Smooth muscle cell (in vitro differentiated cells): ENCODE measurements around the gene INHBE. TPM values are rescaled to one million over a fixed set of nuclear protein-coding genes. Genes with fewer than 3 reads are reported as not detected.
A peak's percentile ranks its signal among the peaks of the same experiment; 100 is the strongest.

Experiments
- DNase-seq: peaks from one replicate; lab custom pipeline; 2025; ENCODE audit not compliant: unreplicated experiment; lab: John Stamatoyannopoulos, UW
- H2AFZ ChIP-seq: fragments of 200-600 bp; sonication (generic); 2 replicates; pipeline ENCODE4 v1.6.0; 2016; ENCODE audit warnings: antibody characterized with exemption, low read depth, mild to moderate bottlenecking
- H3F3A ChIP-seq: fragments of 200-600 bp; sonication (generic); 2 replicates; pipeline ENCODE4 v1.6.0; 2017; ENCODE audit warnings: antibody characterized with exemption, low read depth
- H3K27ac ChIP-seq: fragments of 200-600 bp; sonication (generic); 2 replicates; pipeline ENCODE4 v1.5.1; 2016; ENCODE audit warnings: low read depth, mild to moderate bottlenecking
- H3K27me3 ChIP-seq: fragments of 200-600 bp; sonication (generic); 2 replicates; pipeline ENCODE4 v1.6.1; 2016; ENCODE audit warnings: low read depth, mild to moderate bottlenecking
- H3K36me3 ChIP-seq: fragments of 200-600 bp; sonication (generic); 2 replicates; pipeline ENCODE4 v1.5.1; 2016; ENCODE audit warnings: low read depth
- H3K4me1 ChIP-seq: fragments of 200-600 bp; sonication (generic); 2 replicates; pipeline ENCODE4 v1.5.1; 2016; ENCODE audit warnings: low read depth
- H3K4me2 ChIP-seq: fragments of 200-600 bp; sonication (generic); 2 replicates; pipeline ENCODE4 v1.6.0; 2016; ENCODE audit warnings: mild to moderate bottlenecking
- H3K4me3 ChIP-seq: fragments of 200-600 bp; sonication (generic); 2 replicates; pipeline ENCODE4 v1.5.1; 2016; ENCODE audit warnings: mild to moderate bottlenecking
- H3K79me2 ChIP-seq: fragments of 200-600 bp; sonication (generic); 2 replicates; pipeline ENCODE4 v1.6.0; 2016; ENCODE audit warnings: low read depth, mild to moderate bottlenecking
- H3K9ac ChIP-seq: fragments of 200-600 bp; sonication (generic); 2 replicates; pipeline ENCODE4 v1.6.0; 2016; ENCODE audit warnings: low read depth
- H3K9me3 ChIP-seq: fragments of 200-600 bp; sonication (generic); replicated peaks from 2 replicates; pipeline ENCODE4 v1.5.1; 2016; ENCODE audit warnings: low read depth
- H4K20me1 ChIP-seq: fragments of 200-600 bp; sonication (generic); 2 replicates; pipeline ENCODE4 v1.6.0; 2016; ENCODE audit warnings: low read depth
- CTCF ChIP-seq: fragments of 200-600 bp; sonication (generic); IDR thresholded peaks from 2 replicates; pipeline ENCODE4 v1.5.1; 2017; ENCODE audit warnings: borderline replicate concordance, mild to moderate bottlenecking, antibody characterized with exemption; ENCODE audit not compliant: insufficient read depth, poor library complexity, severe bottlenecking
- WGBS: methylation state at CpG from one replicate; pipeline ENCODE4 v1.1.7; 2016; ENCODE audit warnings: low lambda C conversion rate; 5-methylcytosine and 5-hydroxymethylcytosine counted together
- polyA plus RNA-seq: library from polyadenylated mRNA; unstranded; fragments of >200 nt; fragmentation: Nextera tagmentation; extraction: Ambion mirVana; gene quantifications from 2 replicates; pipeline ENCODE4 v1.2.1, GENCODE V29; 2016
- total RNA-seq: library from RNA; depleted of rRNA; stranded (reverse); fragments of >200 nt; gene quantifications from 2 replicates; pipeline ENCODE4 v1.2.3, GENCODE V29; 2014

The INHBE gene
- total and polyA plus RNA-seq, 2 experiments from 2014 or later, result 2.1 to 11.5 TPM

GRCh38 chr12:57430931-57431566 is 24.1 kb upstream of the INHBE start, which contains the start of gene R3HDM2:
R3HDM2 (minus strand) TSS chr12:57431043; CDS start chr12:57310428, 120,615 bp downstream.
- no peaks in the 10 kb centered on the region for H3K9me3 ChIP-seq
- H3K4me3 ChIP-seq, result peak within 1 kb of the TSS; percentile 53
- peak within 1 kb of the TSS; percentile 94 for H3K9ac ChIP-seq
- no peaks in the 10 kb centered on the region for H3F3A ChIP-seq
- TF ChIP-seq CTCF, result no peak
- WGBS, result 6% methylated on average over 41 of the region's 41 CpGs
- no peaks in the 10 kb centered on the region for H3K36me3 ChIP-seq
- H2AFZ ChIP-seq, result peak within 1 kb of the TSS; percentile 92
- DNase-seq, result peak; percentile 74
- H3K4me2 ChIP-seq, result peak within 1 kb of the TSS; percentile 85
- peaks cover 11% of the 10 kb centered on the region for H3K4me1 ChIP-seq
- no peaks in the 10 kb centered on the region for H4K20me1 ChIP-seq
- H3K27me3 ChIP-seq, result no peaks in the 10 kb centered on the region
- peak within 1 kb of the TSS; percentile 92 for H3K27ac ChIP-seq
- H3K79me2 ChIP-seq, result peaks cover 30% of the 10 kb centered on the region

- no peak for TF ChIP-seq CTCF
- Histone ChIP-seq H3K79me2 (peaks cover 23% of the 10 kb centered on the region), H3F3A (no peaks in the 10 kb centered on the region), H3K27me3 (no peaks in the 10 kb centered on the region), H3K4me1 (peaks cover 11% of the 10 kb centered on the region), H3K27ac (peak overlapping the region; percentile 92), H3K9me3 (no peaks in the 10 kb centered on the region), H3K4me3 (peak overlapping the region; percentile 53), H3K4me2 (peak overlapping the region; percentile 85), H3K9ac (peak overlapping the region; percentile 94), H4K20me1 (no peaks in the 10 kb centered on the region), H2AFZ (peak overlapping the region; percentile 92), H3K36me3 (no peaks in the 10 kb centered on the region)
- 96% methylated on average over 11 of the region's 11 CpGs for WGBS
- DNase-seq, result no peak
Measured at GRCh38 chr12:57431654-57432188, 23.4 kb upstream of the INHBE start.

GRCh38 chr12:57433370-57433769 is 21.7 kb upstream of the INHBE start:
- no peaks in the 10 kb centered on the region for H3K36me3 ChIP-seq
- H3K27me3 ChIP-seq, result no peaks in the 10 kb centered on the region
- 64% methylated on average over 3 of the region's 3 CpGs for WGBS
- DNase-seq, result no peak
- no peak overlapping the region for H3K4me2 ChIP-seq
- H4K20me1 ChIP-seq, result no peaks in the 10 kb centered on the region
- H3K79me2 ChIP-seq, result peaks cover 14% of the 10 kb centered on the region
- no peaks in the 10 kb centered on the region for H3K9me3 ChIP-seq
- H2AFZ ChIP-seq, result no peak overlapping the region
- H3K4me1 ChIP-seq, result peaks cover 11% of the 10 kb centered on the region
- no peak overlapping the region for H3K27ac ChIP-seq
- no peak overlapping the region for H3K4me3 ChIP-seq
- no peaks in the 10 kb centered on the region for H3F3A ChIP-seq
- TF ChIP-seq CTCF, result no peak
- H3K9ac ChIP-seq, result no peak overlapping the region
